OCI-LY7 (cell line): ENCODE results near the gene CDC5L.

Experiments used
- EZH2phosphoT487 ChIP-seq: fragments of 200-600 bp; sonication (generic); IDR thresholded peaks from 2 replicates; pipeline ENCODE4 v1.6.1; 2018; ENCODE audit warnings: low read depth, borderline replicate concordance, mild to moderate bottlenecking, mixed run types, antibody characterized with exemption, low read length, moderate library complexity, mixed read lengths
- TF ChIP-seq, protein P1 (sequence below): fragments of 200-600 bp; sonication (generic); conservative IDR thresholded peaks from 2 replicates; pipeline ENCODE4 v1.5.1; 2014; ENCODE audit warnings: mild to moderate bottlenecking, antibody characterized with exemption, low read length, moderate library complexity, mixed read lengths

DNA sequence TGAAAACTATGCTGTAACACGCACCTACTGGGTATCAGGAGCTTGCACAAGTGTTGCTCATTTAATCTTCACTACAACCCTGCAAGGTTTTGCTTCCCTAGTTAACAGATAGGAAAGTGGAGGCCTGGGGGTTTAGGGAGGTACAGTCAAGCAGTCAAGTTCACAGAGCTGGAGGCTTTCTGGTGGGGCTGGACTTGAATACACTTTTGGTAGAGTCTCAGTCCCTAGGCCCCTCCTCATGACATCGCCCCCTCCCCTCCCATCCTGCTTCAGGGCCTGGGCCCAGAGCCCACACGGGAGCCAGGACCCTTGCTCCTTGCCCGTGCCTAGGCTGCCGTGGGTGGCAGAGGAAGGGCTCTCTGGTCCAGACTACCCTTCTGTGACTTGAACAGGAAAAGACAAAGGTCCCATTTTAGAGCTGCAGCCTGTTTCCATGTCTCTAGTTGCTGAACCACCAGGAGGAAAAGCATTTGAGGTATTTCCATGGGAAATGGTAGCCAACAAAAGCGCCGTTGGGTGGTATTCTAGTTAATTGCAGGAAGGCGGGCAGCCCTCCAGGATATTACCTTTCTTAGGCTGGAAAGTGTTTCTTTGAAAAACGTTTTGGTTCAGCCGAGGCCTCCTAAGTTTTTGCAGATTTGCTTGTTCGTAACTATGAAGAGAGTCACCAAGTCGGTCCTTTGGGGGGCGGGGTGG lies 84.9 kb downstream of the CDC5L start:
- TF ChIP-seq, protein P1, sequence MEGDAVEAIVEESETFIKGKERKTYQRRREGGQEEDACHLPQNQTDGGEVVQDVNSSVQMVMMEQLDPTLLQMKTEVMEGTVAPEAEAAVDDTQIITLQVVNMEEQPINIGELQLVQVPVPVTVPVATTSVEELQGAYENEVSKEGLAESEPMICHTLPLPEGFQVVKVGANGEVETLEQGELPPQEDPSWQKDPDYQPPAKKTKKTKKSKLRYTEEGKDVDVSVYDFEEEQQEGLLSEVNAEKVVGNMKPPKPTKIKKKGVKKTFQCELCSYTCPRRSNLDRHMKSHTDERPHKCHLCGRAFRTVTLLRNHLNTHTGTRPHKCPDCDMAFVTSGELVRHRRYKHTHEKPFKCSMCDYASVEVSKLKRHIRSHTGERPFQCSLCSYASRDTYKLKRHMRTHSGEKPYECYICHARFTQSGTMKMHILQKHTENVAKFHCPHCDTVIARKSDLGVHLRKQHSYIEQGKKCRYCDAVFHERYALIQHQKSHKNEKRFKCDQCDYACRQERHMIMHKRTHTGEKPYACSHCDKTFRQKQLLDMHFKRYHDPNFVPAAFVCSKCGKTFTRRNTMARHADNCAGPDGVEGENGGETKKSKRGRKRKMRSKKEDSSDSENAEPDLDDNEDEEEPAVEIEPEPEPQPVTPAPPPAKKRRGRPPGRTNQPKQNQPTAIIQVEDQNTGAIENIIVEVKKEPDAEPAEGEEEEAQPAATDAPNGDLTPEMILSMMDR: no peak
- no peak for TF ChIP-seq EZH2phosphoT487
